Epithelial cell of proximal tubule (primary cell): ENCODE results near the gene FRMD4B. TPM values are rescaled to one million over a fixed set of nuclear protein-coding genes. Genes with fewer than 3 reads are reported as not detected.
A peak's percentile ranks its signal among the peaks of the same experiment; 100 is the strongest.

Experiments
- DNase-seq: peaks from one replicate; pipeline ENCODE4 v3.0.0-alpha.2; 2011; ENCODE audit warnings: low read depth
- H3K4me3 ChIP-seq: 2 replicates; pipeline ENCODE4 v1.5.1; 2011; ENCODE audit warnings: low read depth, mild to moderate bottlenecking, low read length
- total RNA-seq: library from RNA; depleted of rRNA; stranded (reverse); fragments of >200 nt; gene quantifications from 2 replicates; pipeline ENCODE4 v1.2.3, GENCODE V29; 2015
- TF ChIP-seq, protein P1 (sequence below): conservative IDR thresholded peaks from 2 replicates; pipeline ENCODE4 v1.5.1; 2012; ENCODE audit warnings: low read depth, mild to moderate bottlenecking, low read length

The FRMD4B gene
- total RNA-seq, 1 donor from 2014 or later: 21.7 TPM

GRCh38 chr3:69252631-69253030, 133.3 kb downstream of the FRMD4B start:
- TF ChIP-seq, protein P1, sequence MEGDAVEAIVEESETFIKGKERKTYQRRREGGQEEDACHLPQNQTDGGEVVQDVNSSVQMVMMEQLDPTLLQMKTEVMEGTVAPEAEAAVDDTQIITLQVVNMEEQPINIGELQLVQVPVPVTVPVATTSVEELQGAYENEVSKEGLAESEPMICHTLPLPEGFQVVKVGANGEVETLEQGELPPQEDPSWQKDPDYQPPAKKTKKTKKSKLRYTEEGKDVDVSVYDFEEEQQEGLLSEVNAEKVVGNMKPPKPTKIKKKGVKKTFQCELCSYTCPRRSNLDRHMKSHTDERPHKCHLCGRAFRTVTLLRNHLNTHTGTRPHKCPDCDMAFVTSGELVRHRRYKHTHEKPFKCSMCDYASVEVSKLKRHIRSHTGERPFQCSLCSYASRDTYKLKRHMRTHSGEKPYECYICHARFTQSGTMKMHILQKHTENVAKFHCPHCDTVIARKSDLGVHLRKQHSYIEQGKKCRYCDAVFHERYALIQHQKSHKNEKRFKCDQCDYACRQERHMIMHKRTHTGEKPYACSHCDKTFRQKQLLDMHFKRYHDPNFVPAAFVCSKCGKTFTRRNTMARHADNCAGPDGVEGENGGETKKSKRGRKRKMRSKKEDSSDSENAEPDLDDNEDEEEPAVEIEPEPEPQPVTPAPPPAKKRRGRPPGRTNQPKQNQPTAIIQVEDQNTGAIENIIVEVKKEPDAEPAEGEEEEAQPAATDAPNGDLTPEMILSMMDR: no peak
- no peak for DNase-seq
- no peak overlapping the region for H3K4me3 ChIP-seq

DNA sequence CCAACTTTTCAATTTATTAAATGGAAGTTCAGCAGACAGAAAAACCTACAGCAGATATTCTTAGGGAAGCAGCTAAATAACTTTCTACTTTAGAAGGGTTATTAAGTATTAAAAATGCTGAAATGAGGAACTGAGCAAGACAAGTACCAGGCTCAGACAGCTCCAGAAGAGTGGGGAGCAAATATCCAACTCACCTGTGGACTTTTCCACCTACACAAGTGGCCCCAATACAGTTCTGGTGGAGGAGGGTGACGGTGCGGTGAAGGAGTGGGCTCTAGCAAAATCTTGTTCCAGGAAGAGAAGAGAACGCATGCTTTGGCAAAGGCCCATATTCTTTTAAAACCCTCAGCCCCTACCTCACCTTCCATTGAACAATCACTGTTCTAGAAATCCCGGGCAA, 133.7 kb downstream of the FRMD4B start:
- TF ChIP-seq, protein P1: no peak
- DNase-seq: no peak
- no peak overlapping the region for H3K4me3 ChIP-seq

GRCh38 chr3:69251078-69251805, 134.6 kb downstream of the FRMD4B start:
- H3K4me3 ChIP-seq: no peak overlapping the region
- TF ChIP-seq, protein P1: no peak
- DNase-seq: no peak

DNA sequence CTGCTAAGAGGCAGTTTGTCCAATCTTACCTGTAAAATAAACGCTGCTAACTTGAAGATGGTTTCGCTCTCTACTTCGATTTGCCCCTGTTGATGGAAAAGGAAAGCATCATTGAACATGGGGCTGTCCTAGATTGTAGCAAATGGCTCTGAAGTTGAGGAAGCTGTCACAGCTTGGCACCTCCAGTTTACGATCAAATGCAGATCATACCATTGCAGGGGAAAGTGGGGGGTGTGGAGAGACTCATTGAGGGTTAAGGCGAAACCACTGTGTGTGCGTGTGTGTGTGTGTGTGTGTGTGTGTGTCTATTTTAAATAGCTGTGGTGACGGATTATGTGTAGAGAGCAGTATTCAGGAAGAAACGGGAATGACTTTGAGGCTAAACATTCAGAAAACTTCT, 135.9 kb downstream of the FRMD4B start:
- H3K4me3 ChIP-seq: peak overlapping the region; percentile 66
- DNase-seq: peak; percentile 93
- TF ChIP-seq, protein P1: no peak

GRCh38 chr3:69249001-69249400, 136.9 kb downstream of the FRMD4B start:
- H3K4me3 ChIP-seq: peak overlapping the region; percentile 66
- TF ChIP-seq, protein P1: no peak
- no peak for DNase-seq

DNA sequence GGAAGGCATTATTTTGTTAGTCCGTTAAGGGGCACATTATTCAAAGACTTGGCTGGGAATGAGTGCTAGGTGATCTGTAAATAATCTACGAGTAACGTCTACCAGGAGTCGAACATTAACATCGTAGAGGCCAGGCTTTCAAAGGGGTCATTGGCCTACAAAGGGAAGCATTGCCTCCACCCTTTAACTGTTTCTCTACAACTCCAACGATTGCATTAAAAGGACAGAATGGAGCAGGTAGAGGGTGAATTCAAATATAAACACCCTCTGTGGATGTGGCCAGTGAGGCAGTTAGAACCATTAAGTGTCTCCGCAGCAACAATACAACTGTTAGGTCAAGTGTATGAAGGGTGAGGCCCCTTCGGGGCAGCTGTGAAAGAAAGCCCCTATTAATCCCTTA, 137.5 kb downstream of the FRMD4B start:
- H3K4me3 ChIP-seq: peak overlapping the region; percentile 66
- TF ChIP-seq, protein P1: no peak
- DNase-seq: peak; percentile 92

GRCh38 chr3:69246612-69247011, 139.3 kb downstream of the FRMD4B start:
- TF ChIP-seq, protein P1: no peak
- no peak for DNase-seq
- H3K4me3 ChIP-seq: no peak overlapping the region
